Gastroesophageal sphincter (tissue), 4 donors: ENCODE results near the gene FBXL17. TPM values are rescaled to one million over a fixed set of nuclear protein-coding genes. Genes with fewer than 3 reads are reported as not detected.

Experiments
- ATAC-seq: fragments of 150-250 bp; one replicate; pipeline ENCODE4 v1.9.1; 2016; ENCODE audit warnings: mild to moderate bottlenecking, moderate library complexity
- H3K27ac ChIP-seq, 4 donors: fragments of 200-600 bp; sonication (generic) in 3 of 4; 1 replicate in 3 of 4; 2 replicates in 1 of 4; pipeline ENCODE4 v1.5.1; 2016 to 2019
- H3K27me3 ChIP-seq: fragments of 200-600 bp; sonication (generic); one replicate; pipeline ENCODE4 v1.5.1; 2019
- H3K36me3 ChIP-seq, 2 donors: fragments of 200-600 bp; sonication (generic); one replicate each; pipeline ENCODE4 v1.5.1; 2019; ENCODE audit warnings: control low read depth in 1 of 2
- H3K4me1 ChIP-seq, 3 donors: fragments of 200-600 bp; sonication (generic); 1 replicate in 2 of 3; 2 replicates in 1 of 3; pipeline ENCODE4 v1.5.1; 2016 to 2019; ENCODE audit warnings: control low read depth in 2 of 3
- H3K4me3 ChIP-seq, 2 donors: fragments of 200-600 bp; sonication (generic); one replicate each; pipeline ENCODE4 v1.5.1; 2019; ENCODE audit warnings: mild to moderate bottlenecking in 1 of 2, moderate library complexity in 1 of 2
- H3K9me3 ChIP-seq, 3 donors: fragments of 200-600 bp; sonication (generic); one replicate each; pipeline ENCODE4 v1.5.1; 2017 to 2019; ENCODE audit warnings: control low read depth in 2 of 3
- EP300 ChIP-seq: sonication (generic); formaldehyde crosslinking; IDR thresholded peaks from one replicate; pipeline ENCODE4 v1.6.1; 2017; ENCODE audit warnings: antibody characterized with exemption, mild to moderate bottlenecking
- POLR2A ChIP-seq, 2 donors: fragments of 450-650 bp; IDR thresholded peaks; one replicate each; pipeline ENCODE4 v1.6.1; 2017; ENCODE audit warnings: antibody characterized with exemption in 2 of 2, mild to moderate bottlenecking in 2 of 2, moderate library complexity in 1 of 2
- POLR2AphosphoS5 ChIP-seq: sonication (generic); formaldehyde crosslinking; IDR thresholded peaks from one replicate; pipeline ENCODE4 v1.6.1; 2017; ENCODE audit warnings: antibody characterized with exemption
- WGBS, 2 donors: methylation state at CpG; one replicate each; pipeline ENCODE4 v1.1.5; 2018; ENCODE audit warnings: low coverage in 1 of 2; 5-methylcytosine and 5-hydroxymethylcytosine counted together
- total RNA-seq, 4 donors: library from RNA; depleted of rRNA; stranded (reverse); fragments of >200 nt; gene quantifications; one replicate each; pipeline ENCODE4 v1.1.0, GENCODE V29; 2016
- TF ChIP-seq, protein P1 (sequence below), 4 experiments: fragments of 200-600 bp in 2 of 4; fragments of 450-650 bp in 2 of 4; sonication (generic) in 1 of 4; IDR thresholded peaks; one replicate each; pipeline ENCODE4 v1.5.1; 2017 to 2019; ENCODE audit warnings: antibody characterized with exemption in 4 of 4, mild to moderate bottlenecking in 2 of 4, moderate library complexity in 2 of 4

FBXL17 gene
- total RNA-seq, 4 donors from 2014 or later: 15.3 to 25.5 (median 21.7) TPM

DNA sequence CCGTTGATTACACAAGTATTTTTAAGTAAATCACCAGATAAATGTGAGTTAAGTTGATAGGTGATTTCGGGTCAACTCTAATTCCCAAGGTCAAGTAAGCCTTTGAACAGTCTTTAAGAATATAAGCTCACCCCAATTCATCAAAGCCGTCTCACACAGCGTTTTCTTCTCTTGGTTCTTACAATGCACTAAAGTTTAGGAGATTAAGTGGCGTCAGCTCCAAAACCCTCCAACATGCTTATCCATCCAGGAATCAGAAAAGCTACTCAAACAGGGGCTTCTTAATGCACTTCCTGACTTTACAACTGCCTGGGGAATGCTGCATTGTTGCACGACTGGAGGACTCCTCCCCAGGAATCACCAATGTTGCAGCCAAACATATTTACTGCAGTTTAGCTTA lies 505.0 kb downstream of the FBXL17 start:
- H3K4me1 ChIP-seq: no peaks in the 10 kb centered on the region
- no peak overlapping the region for H3K4me3 ChIP-seq
- 91 to 94% methylated on average over 5 to 6 of the region's 6 CpGs for WGBS, 2 donors
- no peak for TF ChIP-seq EP300
- TF ChIP-seq POLR2AphosphoS5: no peak
- TF ChIP-seq, protein P1, sequence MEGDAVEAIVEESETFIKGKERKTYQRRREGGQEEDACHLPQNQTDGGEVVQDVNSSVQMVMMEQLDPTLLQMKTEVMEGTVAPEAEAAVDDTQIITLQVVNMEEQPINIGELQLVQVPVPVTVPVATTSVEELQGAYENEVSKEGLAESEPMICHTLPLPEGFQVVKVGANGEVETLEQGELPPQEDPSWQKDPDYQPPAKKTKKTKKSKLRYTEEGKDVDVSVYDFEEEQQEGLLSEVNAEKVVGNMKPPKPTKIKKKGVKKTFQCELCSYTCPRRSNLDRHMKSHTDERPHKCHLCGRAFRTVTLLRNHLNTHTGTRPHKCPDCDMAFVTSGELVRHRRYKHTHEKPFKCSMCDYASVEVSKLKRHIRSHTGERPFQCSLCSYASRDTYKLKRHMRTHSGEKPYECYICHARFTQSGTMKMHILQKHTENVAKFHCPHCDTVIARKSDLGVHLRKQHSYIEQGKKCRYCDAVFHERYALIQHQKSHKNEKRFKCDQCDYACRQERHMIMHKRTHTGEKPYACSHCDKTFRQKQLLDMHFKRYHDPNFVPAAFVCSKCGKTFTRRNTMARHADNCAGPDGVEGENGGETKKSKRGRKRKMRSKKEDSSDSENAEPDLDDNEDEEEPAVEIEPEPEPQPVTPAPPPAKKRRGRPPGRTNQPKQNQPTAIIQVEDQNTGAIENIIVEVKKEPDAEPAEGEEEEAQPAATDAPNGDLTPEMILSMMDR (IDR thresholded peaks at IDR 0.05): no peak
- no peak for TF ChIP-seq POLR2A (IDR thresholded peaks at IDR 0.05)
- no peaks in the 10 kb centered on the region for H3K27me3 ChIP-seq
- H3K27ac ChIP-seq: no peak overlapping the region
- H3K9me3 ChIP-seq: no peaks in the 10 kb centered on the region
- H3K36me3 ChIP-seq: peaks cover 0 to 14% of the 10 kb centered on the region in 2 donors
- no peak for ATAC-seq

DNA sequence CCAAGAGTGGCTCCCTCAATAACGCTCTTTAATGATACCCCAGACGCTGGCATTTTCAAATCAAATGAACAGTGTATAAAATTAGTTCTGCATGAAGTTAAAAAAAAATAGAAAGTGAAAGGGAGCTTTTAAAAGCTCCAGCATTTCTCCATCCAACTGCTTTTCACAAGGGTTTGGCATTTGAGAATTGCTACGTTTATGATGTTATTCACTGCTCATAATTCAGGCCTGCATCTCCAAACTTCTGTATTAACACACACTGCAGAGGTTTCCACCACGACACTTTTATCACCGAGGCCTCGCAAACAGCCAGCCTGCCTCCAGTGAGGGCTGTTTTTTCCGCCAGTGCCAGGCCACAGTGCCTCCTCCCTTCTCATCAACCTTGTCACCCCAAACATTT lies 505.6 kb downstream of the FBXL17 start:
- ATAC-seq: no peak
- no peak overlapping the region for H3K4me3 ChIP-seq
- 75 to 82% methylated on average over 7 of the region's 7 CpGs for WGBS, 2 donors
- peaks cover 0 to 14% of the 10 kb centered on the region in 2 donors for H3K36me3 ChIP-seq
- H3K27me3 ChIP-seq: no peaks in the 10 kb centered on the region
- TF ChIP-seq EP300 (no peak), POLR2A (IDR thresholded peaks at IDR 0.05) (no peak), POLR2AphosphoS5 (no peak)
- TF ChIP-seq, protein P1 (IDR thresholded peaks at IDR 0.05): no peak
- no peaks in the 10 kb centered on the region for H3K4me1 ChIP-seq
- H3K9me3 ChIP-seq: no peaks in the 10 kb centered on the region
- H3K27ac ChIP-seq: no peak overlapping the region

GRCh38 chr5:107875833-107876232 lies 506.1 kb downstream of the FBXL17 start:
- TF ChIP-seq POLR2A (IDR thresholded peaks at IDR 0.05) (no peak), POLR2AphosphoS5 (no peak), EP300 (no peak)
- TF ChIP-seq, protein P1 (IDR thresholded peaks at IDR 0.05): no peak
- no peak overlapping the region for H3K27ac ChIP-seq
- WGBS, 2 donors: 74 to 84% methylated on average over 5 to 8 of the region's 9 CpGs
- no peaks in the 10 kb centered on the region for H3K4me1 ChIP-seq
- no peak for ATAC-seq
- H3K4me3 ChIP-seq: no peak overlapping the region
- H3K27me3 ChIP-seq: no peaks in the 10 kb centered on the region
- H3K36me3 ChIP-seq: peaks cover 0 to 12% of the 10 kb centered on the region in 2 donors
- H3K9me3 ChIP-seq: no peaks in the 10 kb centered on the region

GRCh38 chr5:107874795-107875194 lies 507.1 kb downstream of the FBXL17 start:
- ATAC-seq: no peak
- Histone ChIP-seq H3K9me3 (no peaks in the 10 kb centered on the region), H3K36me3 (peaks cover 0 to 8% of the 10 kb centered on the region in 2 donors), H3K27ac (no peak overlapping the region), H3K4me3 (no peak overlapping the region), H3K27me3 (no peaks in the 10 kb centered on the region), H3K4me1 (no peaks in the 10 kb centered on the region)
- TF ChIP-seq EP300: no peak
- TF ChIP-seq POLR2A (IDR thresholded peaks at IDR 0.05): no peak
- TF ChIP-seq, protein P1 (IDR thresholded peaks at IDR 0.05): no peak
- TF ChIP-seq POLR2AphosphoS5: no peak

DNA sequence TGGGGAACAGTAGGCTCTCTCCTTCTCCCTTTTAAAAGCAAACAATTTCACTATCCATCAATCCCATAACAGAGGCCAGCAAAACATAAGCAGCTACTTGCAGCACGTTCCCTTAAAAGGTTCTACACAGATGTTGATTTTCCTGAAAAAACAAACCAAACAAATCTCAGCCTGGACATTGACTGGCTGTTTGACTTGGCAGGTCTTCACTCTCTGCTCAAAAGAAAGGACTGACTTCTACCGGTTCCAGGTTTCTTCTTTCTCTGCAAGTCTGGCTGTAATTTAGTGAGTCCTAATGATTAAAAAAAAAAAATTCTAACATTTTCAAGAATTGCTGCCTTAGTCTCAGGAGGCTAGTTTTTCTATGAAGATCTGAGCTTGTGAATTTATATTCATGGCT lies 508.0 kb downstream of the FBXL17 start:
- TF ChIP-seq EP300: no peak
- TF ChIP-seq, protein P1 (IDR thresholded peaks at IDR 0.05): no peak
- no peak for TF ChIP-seq POLR2AphosphoS5
- TF ChIP-seq POLR2A (IDR thresholded peaks at IDR 0.05): no peak
- ATAC-seq: no peak
- no peaks in the 10 kb centered on the region for H3K36me3 ChIP-seq
- WGBS, 2 donors: 49 to 72% methylated on average over 2 of the region's 2 CpGs
- no peak overlapping the region for H3K27ac ChIP-seq
- no peaks in the 10 kb centered on the region for H3K4me1 ChIP-seq
- no peaks in the 10 kb centered on the region for H3K27me3 ChIP-seq
- H3K9me3 ChIP-seq: no peaks in the 10 kb centered on the region
- no peak overlapping the region for H3K4me3 ChIP-seq
